ENCODE results near the gene DDX43.

DDX43 gene

GRCh38 chr6:73461537-73462350 is 67.1 kb downstream of the DDX43 start, which contains the start of gene MTO1:
Gene MTO1 (plus strand): TSS chr6:73461737. CDS start chr6:73461855, 118 bp downstream.
- no peaks in the 10 kb centered on the region for H3K9me3 ChIP-seq (ENCODE audit: control insufficient read depth, low read length)
- H3K4me2 ChIP-seq (ENCODE audit: low read length): peak within 1 kb of the TSS; percentile 87
- H3K4me3 ChIP-seq (ENCODE audit: low read depth, low read length): peak within 1 kb of the TSS; percentile 99
- no peaks in the 10 kb centered on the region for H3K36me3 ChIP-seq (ENCODE audit: control insufficient read depth, insufficient read depth, low read length)
- H3K79me2 ChIP-seq: peaks cover 14% of the 10 kb centered on the region
- peak within 1 kb of the TSS; percentile 89 for H2AFZ ChIP-seq
- TF ChIP-seq, protein P1, sequence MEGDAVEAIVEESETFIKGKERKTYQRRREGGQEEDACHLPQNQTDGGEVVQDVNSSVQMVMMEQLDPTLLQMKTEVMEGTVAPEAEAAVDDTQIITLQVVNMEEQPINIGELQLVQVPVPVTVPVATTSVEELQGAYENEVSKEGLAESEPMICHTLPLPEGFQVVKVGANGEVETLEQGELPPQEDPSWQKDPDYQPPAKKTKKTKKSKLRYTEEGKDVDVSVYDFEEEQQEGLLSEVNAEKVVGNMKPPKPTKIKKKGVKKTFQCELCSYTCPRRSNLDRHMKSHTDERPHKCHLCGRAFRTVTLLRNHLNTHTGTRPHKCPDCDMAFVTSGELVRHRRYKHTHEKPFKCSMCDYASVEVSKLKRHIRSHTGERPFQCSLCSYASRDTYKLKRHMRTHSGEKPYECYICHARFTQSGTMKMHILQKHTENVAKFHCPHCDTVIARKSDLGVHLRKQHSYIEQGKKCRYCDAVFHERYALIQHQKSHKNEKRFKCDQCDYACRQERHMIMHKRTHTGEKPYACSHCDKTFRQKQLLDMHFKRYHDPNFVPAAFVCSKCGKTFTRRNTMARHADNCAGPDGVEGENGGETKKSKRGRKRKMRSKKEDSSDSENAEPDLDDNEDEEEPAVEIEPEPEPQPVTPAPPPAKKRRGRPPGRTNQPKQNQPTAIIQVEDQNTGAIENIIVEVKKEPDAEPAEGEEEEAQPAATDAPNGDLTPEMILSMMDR (IDR thresholded peaks at IDR 0.05): no peak
- no peaks in the 10 kb centered on the region for H3K27me3 ChIP-seq (ENCODE audit: control insufficient read depth, insufficient read depth, low read length)
- H3K4me1 ChIP-seq: no peaks in the 10 kb centered on the region
- peak within 1 kb of the TSS; percentile 70 for H3K9ac ChIP-seq
- peak within 1 kb of the TSS; percentile 89 for H3K27ac ChIP-seq
